ENCODE results near the gene DNAJC5G. TPM values are rescaled to one million over a fixed set of nuclear protein-coding genes. Genes with fewer than 3 reads are reported as not detected.
"Not testable (repeated sequence)": the region's sequence is repeated elsewhere in the genome, so short reads cannot be mapped to it uniquely, and the experiment has no call there.

The DNAJC5G gene
- total RNA-seq, 1 experiment from 2014 or later, result 0.37 TPM

- Histone ChIP-seq H4K5ac (ENCODE audit: insufficient read length, low read depth, low read length) (no peak overlapping the region), H4K20me1 (ENCODE audit: control insufficient read depth, insufficient read depth, insufficient read length) (no peaks in the 10 kb centered on the region), H3K9ac (ENCODE audit: extremely low read depth, insufficient read length, low read length) (no peak overlapping the region), H3K27me3 (ENCODE audit: insufficient read depth, low read length) (no peaks in the 10 kb centered on the region), H3K79me2 (ENCODE audit: insufficient read depth, low read length) (no peaks in the 10 kb centered on the region), H2BK5ac (ENCODE audit: insufficient read length, low read length) (no peak overlapping the region), H3K9me3 (ENCODE audit: control insufficient read depth, low read depth, low read length) (no peaks in the 10 kb centered on the region), H3K79me1 (ENCODE audit: insufficient read depth, low read depth, low read length, poor library complexity, severe bottlenecking) (no peaks in the 10 kb centered on the region), H2BK20ac (ENCODE audit: low read depth, low read length, poor library complexity, severe bottlenecking) (no peak overlapping the region), H4K91ac (ENCODE audit: insufficient read length, low read depth, low read length) (no peak overlapping the region), H2AK5ac (ENCODE audit: insufficient read length, low read length) (no peak overlapping the region), H2BK12ac (ENCODE audit: insufficient read length, low read depth, low read length) (no peak overlapping the region), H3K4ac (ENCODE audit: low read depth, low read length) (no peak overlapping the region), H3K4me2 (ENCODE audit: insufficient read depth, insufficient read length, low read length) (no peak overlapping the region), H2BK15ac (ENCODE audit: low read depth, low read length) (no peak overlapping the region), H3K56ac (ENCODE audit: insufficient read length, low read depth, low read length) (no peak overlapping the region), H2AFZ (ENCODE audit: low read length) (no peak overlapping the region), H3K27ac (ENCODE audit: insufficient read length, low read depth, low read length) (no peak overlapping the region), H3K4me1 (ENCODE audit: insufficient read depth, low read length) (peaks cover 6% of the 10 kb centered on the region; the same call in 1 of the 2 replicates), H3K23ac (ENCODE audit: insufficient read length, low read depth, low read length) (no peak overlapping the region), H3K14ac (ENCODE audit: insufficient read depth, low read length) (no peak overlapping the region), H3T11ph (ENCODE audit: low read length) (no peak overlapping the region), H3K23me2 (ENCODE audit: insufficient read length, low read depth, low read length, poor library complexity, severe bottlenecking) (no peaks in the 10 kb centered on the region), H3K18ac (ENCODE audit: insufficient read length, low read depth, low read length) (no peak overlapping the region), H4K8ac (replicated peaks; ENCODE audit: insufficient read length, low read depth, low read length) (no peak overlapping the region), H2BK120ac (ENCODE audit: low read depth, low read length, poor library complexity, severe bottlenecking) (no peak overlapping the region)
- TF ChIP-seq CTCF (conservative IDR thresholded peaks at IDR 0.05), result no peak
- no peak overlapping the region for H3K4me3 Mint-ChIP-seq
- H3K27ac Mint-ChIP-seq, result no peak overlapping the region
- peaks cover 0 to 2% (median 0%) of the 10 kb centered on the region in 3 experiments; a peak in 2 of 7 replicates for H3K36me3 Mint-ChIP-seq (ENCODE audit: insufficient read depth in 1 of 3, low read depth in 3 of 3)
- H3K4me1 Mint-ChIP-seq, result peaks cover 9 to 15% of the 10 kb centered on the region in 2 experiments; a peak in 3 of 4 replicates
- DNase-seq, result no peak
- WGBS (ENCODE audit: extremely low coverage, insufficient read length, low lambda C conversion rate), result no CpG with 5 or more reads among the region's 12 CpGs
- H3K27me3 Mint-ChIP-seq (ENCODE audit: low read depth), result no peaks in the 10 kb centered on the region; the same call in none of the 2 replicates
- H3K9me3 Mint-ChIP-seq, result no peaks in the 10 kb centered on the region
These were observed 41.6 kb downstream of the DNAJC5G start for GRCh38 chr2:27316655-27317412.

GRCh38 chr2:27319839-27320238 lies 44.6 kb downstream of the DNAJC5G start:
- not testable (repeated sequence) for DNase-seq; H2BK5ac ChIP-seq (ENCODE audit: insufficient read length, low read length); H2BK20ac ChIP-seq (ENCODE audit: low read depth, low read length, poor library complexity, severe bottlenecking)

More at GRCh38 chr2:27319839-27320238, 44.6 kb downstream of the DNAJC5G start:
- H3K23me2 ChIP-seq (ENCODE audit: insufficient read length, low read depth, low read length, poor library complexity, severe bottlenecking), result peaks cover 10% of the 10 kb centered on the region
- not testable (repeated sequence) for H2BK15ac ChIP-seq (ENCODE audit: low read depth, low read length); H4K5ac ChIP-seq (ENCODE audit: insufficient read length, low read depth, low read length); H3K36me3 Mint-ChIP-seq (ENCODE audit: insufficient read depth in 1 of 3, low read depth in 3 of 3); H4K20me1 ChIP-seq (ENCODE audit: control insufficient read depth, insufficient read depth, insufficient read length); H3K9me3 ChIP-seq (ENCODE audit: control insufficient read depth, low read depth, low read length); H2BK12ac ChIP-seq (ENCODE audit: insufficient read length, low read depth, low read length); H3K56ac ChIP-seq (ENCODE audit: insufficient read length, low read depth, low read length); H3K9ac ChIP-seq (ENCODE audit: extremely low read depth, insufficient read length, low read length); H4K8ac ChIP-seq (replicated peaks; ENCODE audit: insufficient read length, low read depth, low read length); H3K27me3 Mint-ChIP-seq (ENCODE audit: low read depth); H2AK5ac ChIP-seq (ENCODE audit: insufficient read length, low read length); H3K9me3 Mint-ChIP-seq; H3K4me1 ChIP-seq (ENCODE audit: insufficient read depth, low read length); H3T11ph ChIP-seq (ENCODE audit: low read length); H3K14ac ChIP-seq (ENCODE audit: insufficient read depth, low read length); H3K4me2 ChIP-seq (ENCODE audit: insufficient read depth, insufficient read length, low read length); H3K27ac Mint-ChIP-seq; H3K4ac ChIP-seq (ENCODE audit: low read depth, low read length); H4K91ac ChIP-seq (ENCODE audit: insufficient read length, low read depth, low read length); H2AFZ ChIP-seq (ENCODE audit: low read length); H2BK120ac ChIP-seq (ENCODE audit: low read depth, low read length, poor library complexity, severe bottlenecking); H3K27ac ChIP-seq (ENCODE audit: insufficient read length, low read depth, low read length); H3K18ac ChIP-seq (ENCODE audit: insufficient read length, low read depth, low read length); H3K27me3 ChIP-seq (ENCODE audit: insufficient read depth, low read length); H3K79me2 ChIP-seq (ENCODE audit: insufficient read depth, low read length); H3K79me1 ChIP-seq (ENCODE audit: insufficient read depth, low read depth, low read length, poor library complexity, severe bottlenecking); H3K4me3 Mint-ChIP-seq; H3K23ac ChIP-seq (ENCODE audit: insufficient read length, low read depth, low read length)
- H3K4me1 Mint-ChIP-seq, result peaks cover 22 to 27% of the 10 kb centered on the region in 2 experiments
- no CpG with 5 or more reads among the region's 15 CpGs for WGBS (ENCODE audit: extremely low coverage, insufficient read length, low lambda C conversion rate)
